ENCODE measurements around the gene PDZK1IP1.
"Not testable (repeated sequence)": the region's sequence is repeated elsewhere in the genome, so short reads cannot be mapped to it uniquely, and the experiment has no call there.

The PDZK1IP1 gene

GRCh38 chr1:47223921-47224675, 34.3 kb upstream of the PDZK1IP1 start:
- DNase-seq (ENCODE audit: low read depth, low spot score) = no peak

GRCh38 chr1:47223174-47223920, 33.5 kb upstream of the PDZK1IP1 start:
- DNase-seq (ENCODE audit: low read depth, low spot score) = no peak

- no peak for DNase-seq (ENCODE audit: low read depth, low spot score)
Observed at GRCh38 chr1:47222476-47222875, 32.6 kb upstream of the PDZK1IP1 start.

- DNase-seq (ENCODE audit: low read depth, low spot score) = no peak
Observed at GRCh38 chr1:47219590-47220220, 29.9 kb upstream of the PDZK1IP1 start.

GRCh38 chr1:47219001-47219400, 29.2 kb upstream of the PDZK1IP1 start:
- DNase-seq (ENCODE audit: low read depth, low spot score) = no peak

- DNase-seq (ENCODE audit: low read depth, low spot score) = no peak
Observed at GRCh38 chr1:47216278-47217059, 26.6 kb upstream of the PDZK1IP1 start.

- no peak for DNase-seq (ENCODE audit: low read depth, low spot score)
Observed at GRCh38 chr1:47215713-47216112, 25.9 kb upstream of the PDZK1IP1 start.

- no peak for DNase-seq (ENCODE audit: low read depth, low spot score)
Observed at GRCh38 chr1:47214549-47214948, 24.7 kb upstream of the PDZK1IP1 start.

- no peak for DNase-seq (ENCODE audit: low read depth, low spot score)
Observed at GRCh38 chr1:47213230-47213963, 23.6 kb upstream of the PDZK1IP1 start.

- no peak for DNase-seq (ENCODE audit: low read depth, low spot score)
Observed at GRCh38 chr1:47212636-47213229, 22.9 kb upstream of the PDZK1IP1 start.

GRCh38 chr1:47211796-47212269, 22.0 kb upstream of the PDZK1IP1 start:
- DNase-seq (ENCODE audit: low read depth, low spot score) = no peak

GRCh38 chr1:47210666-47211065, 20.8 kb upstream of the PDZK1IP1 start:
- DNase-seq (ENCODE audit: low read depth, low spot score) = no peak

GRCh38 chr1:47209725-47210325, 20.0 kb upstream of the PDZK1IP1 start:
- DNase-seq (ENCODE audit: low read depth, low spot score) = no peak

- no peak for DNase-seq (ENCODE audit: low read depth, low spot score)
Observed at GRCh38 chr1:47209091-47209490, 19.3 kb upstream of the PDZK1IP1 start.

- DNase-seq (ENCODE audit: low read depth, low spot score) = no peak
Observed at GRCh38 chr1:47208374-47208850, 18.6 kb upstream of the PDZK1IP1 start.

GRCh38 chr1:47207803-47208373, 18.1 kb upstream of the PDZK1IP1 start:
- DNase-seq (ENCODE audit: low read depth, low spot score) = no peak

- DNase-seq (ENCODE audit: low read depth, low spot score) = no peak
Observed at GRCh38 chr1:47205918-47206317, 16.1 kb upstream of the PDZK1IP1 start.

GRCh38 chr1:47203504-47203903, 13.7 kb upstream of the PDZK1IP1 start:
- DNase-seq (ENCODE audit: low read depth, low spot score) = not testable (repeated sequence)

- DNase-seq (ENCODE audit: low read depth, low spot score) = no peak
Observed at GRCh38 chr1:47201179-47201578, 11.3 kb upstream of the PDZK1IP1 start.

- no peak for DNase-seq (ENCODE audit: low read depth, low spot score)
Observed at GRCh38 chr1:47198214-47198613, 8.4 kb upstream of the PDZK1IP1 start.
